RWPE1 (cell line): Measurements from ENCODE around the gene SLC5A1.

Experiments used
- CTCF ChIA-PET: fragments of 350-600 bp; sonication (Branson Sonifier 250); formaldehyde crosslinking; extraction: SDS; loops from one replicate; lab custom pipeline; 2021; lab: Yijun Ruan, JAX
- POLR2A ChIA-PET: fragments of 400-600 bp; formaldehyde crosslinking; extraction: SDS; loops from one replicate; lab custom pipeline; 2020; ENCODE audit warnings: antibody characterized with exemption; ENCODE audit not compliant: low non-redundant PET; lab: Yijun Ruan, JAX
- DNase-seq: peaks from one replicate; pipeline ENCODE4 v3.0.0; 2012; ENCODE audit warnings: low spot score
- H3K27ac ChIP-seq: fragments of 450-650 bp; 2 replicates; pipeline ENCODE4 v1.5.1; 2017
- TF ChIP-seq, protein P1 (sequence below): fragments of 450-650 bp; conservative IDR thresholded peaks from 2 replicates; pipeline ENCODE4 v1.5.1; 2017; ENCODE audit warnings: low read depth, mild to moderate bottlenecking

Gene SLC5A1

DNA sequence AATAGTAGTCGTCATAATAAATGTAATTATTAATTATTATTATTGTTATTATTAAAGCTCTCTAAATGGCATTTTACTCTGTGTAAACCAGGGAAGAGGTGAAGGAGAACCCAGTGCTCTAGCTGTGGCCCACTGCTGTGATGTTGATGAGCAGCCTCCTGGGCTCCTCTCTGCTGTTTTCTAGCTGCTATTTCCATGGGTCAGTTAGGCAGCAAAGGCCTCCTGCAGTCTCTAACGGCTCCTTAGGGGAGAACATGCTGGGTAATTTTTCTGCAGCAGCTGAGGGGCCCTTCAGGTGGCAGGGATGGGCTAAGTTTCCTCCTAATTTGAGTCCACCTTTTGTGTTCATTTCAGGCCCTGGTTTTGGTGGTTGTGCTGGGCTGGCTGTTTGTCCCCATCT is 24.6 kb downstream of the SLC5A1 start:
- CTCF ChIA-PET, result no interaction called here
- TF ChIP-seq, protein P1, sequence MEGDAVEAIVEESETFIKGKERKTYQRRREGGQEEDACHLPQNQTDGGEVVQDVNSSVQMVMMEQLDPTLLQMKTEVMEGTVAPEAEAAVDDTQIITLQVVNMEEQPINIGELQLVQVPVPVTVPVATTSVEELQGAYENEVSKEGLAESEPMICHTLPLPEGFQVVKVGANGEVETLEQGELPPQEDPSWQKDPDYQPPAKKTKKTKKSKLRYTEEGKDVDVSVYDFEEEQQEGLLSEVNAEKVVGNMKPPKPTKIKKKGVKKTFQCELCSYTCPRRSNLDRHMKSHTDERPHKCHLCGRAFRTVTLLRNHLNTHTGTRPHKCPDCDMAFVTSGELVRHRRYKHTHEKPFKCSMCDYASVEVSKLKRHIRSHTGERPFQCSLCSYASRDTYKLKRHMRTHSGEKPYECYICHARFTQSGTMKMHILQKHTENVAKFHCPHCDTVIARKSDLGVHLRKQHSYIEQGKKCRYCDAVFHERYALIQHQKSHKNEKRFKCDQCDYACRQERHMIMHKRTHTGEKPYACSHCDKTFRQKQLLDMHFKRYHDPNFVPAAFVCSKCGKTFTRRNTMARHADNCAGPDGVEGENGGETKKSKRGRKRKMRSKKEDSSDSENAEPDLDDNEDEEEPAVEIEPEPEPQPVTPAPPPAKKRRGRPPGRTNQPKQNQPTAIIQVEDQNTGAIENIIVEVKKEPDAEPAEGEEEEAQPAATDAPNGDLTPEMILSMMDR, result no peak

DNA sequence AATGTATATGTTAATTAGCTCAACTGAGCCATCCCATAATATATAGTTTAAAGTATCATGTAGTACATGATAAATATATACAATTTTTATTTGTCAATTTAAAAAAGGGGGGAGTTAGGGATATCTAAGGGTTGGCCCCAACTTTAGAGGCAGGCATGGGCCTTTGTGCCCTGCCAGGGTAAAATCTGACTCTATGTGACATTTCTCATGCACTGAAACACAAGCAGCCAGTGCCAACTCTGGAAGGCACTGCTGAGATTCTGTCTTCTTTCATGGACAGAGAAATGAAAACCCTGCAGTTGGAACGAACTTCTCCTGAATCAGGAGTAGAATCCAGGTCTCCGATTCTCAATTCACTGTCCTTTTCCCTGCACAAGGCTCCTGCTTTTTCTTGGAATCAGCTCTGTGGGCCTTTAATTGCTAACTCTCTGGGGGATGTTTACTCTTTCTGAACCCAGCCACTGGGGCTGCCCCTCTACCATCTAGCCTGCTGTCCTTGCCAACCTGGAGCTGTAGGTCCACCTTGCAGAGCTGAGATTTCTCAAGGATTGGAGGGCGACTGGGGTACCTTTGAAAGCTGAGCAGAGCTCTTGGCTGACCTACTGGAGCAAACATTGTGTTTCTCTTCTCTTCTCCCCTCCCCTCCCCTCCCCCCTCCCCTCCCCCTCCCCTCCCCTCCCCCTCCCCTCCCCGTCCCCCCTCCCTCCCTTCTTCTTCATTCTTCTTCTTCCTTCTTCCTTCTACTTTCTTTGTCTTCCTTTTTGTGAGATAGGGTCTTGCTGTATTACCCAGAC is 26.7 kb downstream of the SLC5A1 start:
- ChIA-PET CTCF (no interaction called here), POLR2A (no interaction called here)
- no peak overlapping the region for H3K27ac ChIP-seq
- TF ChIP-seq, protein P1, result no peak
- DNase-seq, result no peak

More for the DNA sequence above, 24.6 kb downstream of the SLC5A1 start:
- DNase-seq, result no peak
- POLR2A ChIA-PET, result no interaction called here
- H3K27ac ChIP-seq, result no peak overlapping the region

DNA sequence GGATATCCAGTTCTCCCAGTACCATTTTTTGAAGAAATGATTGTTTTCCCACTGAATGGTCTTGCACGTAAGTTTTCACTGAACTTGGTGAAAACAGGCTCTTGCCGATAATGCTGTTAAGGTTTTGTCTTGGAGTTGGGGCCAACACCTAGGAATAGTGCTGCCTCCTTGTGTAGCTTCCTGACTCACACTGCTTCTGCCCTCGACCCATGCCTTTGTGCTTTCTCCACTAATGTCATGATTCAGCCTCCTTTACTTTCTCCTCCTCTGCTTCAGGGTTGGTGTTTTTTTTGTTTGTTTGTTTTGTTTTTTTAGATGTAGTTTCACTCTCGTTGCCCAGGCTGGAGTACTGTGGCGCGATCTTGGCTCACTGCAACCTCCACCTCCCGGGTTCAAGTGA is 30.2 kb downstream of the SLC5A1 start:
- ChIA-PET POLR2A (no interaction called here), CTCF (no interaction called here)
- DNase-seq, result no peak
- TF ChIP-seq, protein P1, result no peak
- no peak overlapping the region for H3K27ac ChIP-seq

DNA sequence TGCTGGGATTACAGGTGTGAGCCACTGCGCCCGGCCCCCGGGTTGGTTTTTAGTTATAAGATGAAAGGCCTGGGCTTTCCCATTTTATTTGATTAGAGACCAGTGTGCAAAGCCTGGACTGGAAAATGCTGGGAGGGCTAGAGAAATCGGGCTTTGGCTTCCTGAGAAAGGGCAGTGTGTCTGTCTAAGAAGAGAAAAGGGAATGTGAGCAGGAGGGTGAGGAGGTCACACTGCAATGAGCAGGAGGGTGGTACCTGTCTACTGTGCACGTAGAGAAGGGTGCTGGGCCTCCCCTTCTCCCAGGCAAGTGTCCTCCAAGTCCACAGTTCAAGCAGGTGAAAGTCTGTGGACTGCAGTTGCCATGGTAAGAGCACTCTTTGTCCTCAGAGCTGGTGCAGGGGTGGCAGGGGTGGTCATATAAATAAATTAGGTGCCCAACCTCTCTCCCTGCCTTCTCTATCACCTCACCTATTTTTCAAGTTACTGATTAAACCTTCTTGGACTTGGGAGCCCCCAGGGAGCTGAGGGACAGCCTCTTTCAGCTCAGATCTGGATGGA is 30.8 kb downstream of the SLC5A1 start:
- no peak for DNase-seq
- POLR2A ChIA-PET, result no interaction called here
- CTCF ChIA-PET, result no interaction called here
- TF ChIP-seq, protein P1, result no peak
- H3K27ac ChIP-seq, result no peak overlapping the region

DNA sequence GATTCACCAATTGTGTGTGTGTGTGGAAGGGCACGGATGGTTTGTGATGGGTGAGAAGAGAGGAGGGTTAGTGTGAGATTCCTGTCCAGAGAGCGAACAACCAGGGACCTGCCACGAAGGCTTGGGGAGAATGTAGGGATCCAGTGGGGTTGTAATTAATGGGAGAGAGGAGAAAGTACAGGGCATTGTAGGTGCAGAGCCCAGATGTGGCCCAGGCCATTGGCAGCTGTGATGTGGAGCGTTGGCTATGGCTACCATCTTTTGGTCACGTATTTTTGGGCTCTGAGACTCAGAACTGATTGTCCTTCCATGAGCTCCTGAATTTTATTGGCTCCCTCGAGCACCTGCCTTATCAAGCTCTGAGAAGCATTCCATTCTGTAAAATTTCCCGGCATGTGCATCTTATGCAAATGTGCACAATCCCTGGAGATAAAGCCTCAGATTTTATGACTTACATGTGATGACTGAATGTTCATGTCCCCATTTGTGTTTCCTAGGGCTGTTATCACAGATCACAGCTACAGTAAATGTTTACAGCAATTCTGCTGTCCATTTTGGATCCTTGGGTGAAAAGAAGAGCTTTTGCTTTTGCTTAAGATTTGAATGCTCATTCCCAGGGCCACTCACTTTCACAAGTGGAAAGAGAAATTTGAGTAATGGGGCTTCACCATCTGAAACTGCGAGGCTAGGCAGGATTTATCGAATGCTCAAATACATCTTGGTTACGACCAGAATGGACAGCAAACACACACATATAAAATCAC is 33.1 kb downstream of the SLC5A1 start:
- no peak overlapping the region for H3K27ac ChIP-seq
- ChIA-PET POLR2A (no interaction called here), CTCF (no interaction called here)
- no peak for DNase-seq
- TF ChIP-seq, protein P1, result no peak

DNA sequence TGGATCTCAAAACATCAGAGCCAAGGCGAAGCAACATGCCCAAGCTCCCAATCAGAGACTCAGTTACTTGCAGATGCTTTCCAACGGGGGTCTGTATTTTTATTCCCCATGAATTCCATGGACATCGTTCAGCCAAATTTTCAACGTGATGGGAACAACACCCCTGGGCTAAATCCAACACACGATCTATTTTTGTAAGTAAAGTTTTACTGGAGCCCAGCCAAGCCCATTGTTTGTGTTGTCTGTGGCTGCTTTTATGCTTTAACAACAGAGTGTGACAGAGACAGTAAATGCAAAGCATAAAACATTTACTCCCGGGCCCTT is 33.7 kb downstream of the SLC5A1 start:
- CTCF ChIA-PET, result no interaction called here
- TF ChIP-seq, protein P1, result no peak
- DNase-seq, result no peak

More for the DNA sequence above, 33.7 kb downstream of the SLC5A1 start:
- POLR2A ChIA-PET, result no interaction called here
- H3K27ac ChIP-seq, result no peak overlapping the region
